Measurements from ENCODE around the gene TH.

GRCh38 chr11:2214527-2215229 lies 43.1 kb upstream of the TH start:
- TF ChIP-seq POLR2AphosphoS5 (IDR thresholded peaks at IDR 0.05) (no peak), POLR2A (IDR thresholded peaks at IDR 0.05) (no peak), EP300 (IDR thresholded peaks at IDR 0.05) (no peak)
- TF ChIP-seq, protein P1, sequence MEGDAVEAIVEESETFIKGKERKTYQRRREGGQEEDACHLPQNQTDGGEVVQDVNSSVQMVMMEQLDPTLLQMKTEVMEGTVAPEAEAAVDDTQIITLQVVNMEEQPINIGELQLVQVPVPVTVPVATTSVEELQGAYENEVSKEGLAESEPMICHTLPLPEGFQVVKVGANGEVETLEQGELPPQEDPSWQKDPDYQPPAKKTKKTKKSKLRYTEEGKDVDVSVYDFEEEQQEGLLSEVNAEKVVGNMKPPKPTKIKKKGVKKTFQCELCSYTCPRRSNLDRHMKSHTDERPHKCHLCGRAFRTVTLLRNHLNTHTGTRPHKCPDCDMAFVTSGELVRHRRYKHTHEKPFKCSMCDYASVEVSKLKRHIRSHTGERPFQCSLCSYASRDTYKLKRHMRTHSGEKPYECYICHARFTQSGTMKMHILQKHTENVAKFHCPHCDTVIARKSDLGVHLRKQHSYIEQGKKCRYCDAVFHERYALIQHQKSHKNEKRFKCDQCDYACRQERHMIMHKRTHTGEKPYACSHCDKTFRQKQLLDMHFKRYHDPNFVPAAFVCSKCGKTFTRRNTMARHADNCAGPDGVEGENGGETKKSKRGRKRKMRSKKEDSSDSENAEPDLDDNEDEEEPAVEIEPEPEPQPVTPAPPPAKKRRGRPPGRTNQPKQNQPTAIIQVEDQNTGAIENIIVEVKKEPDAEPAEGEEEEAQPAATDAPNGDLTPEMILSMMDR (IDR thresholded peaks at IDR 0.05) = no peak
